Heart left ventricle (tissue), 13 donors: ENCODE results near the gene GCC1.

ENCODE experiments used
- CTCF ChIP-seq, 12 donors: fragments of 200-600 bp; sonication (generic) in 4 of 12; IDR thresholded peaks; one replicate each; pipeline versions ENCODE4 v1.5.0 to v1.8.0; 2018 to 2022; ENCODE audit warnings: antibody characterized with exemption in 12 of 12, mild to moderate bottlenecking in 5 of 12
- POLR2A ChIP-seq, 2 donors: fragments of 450-650 bp; IDR thresholded peaks; one replicate each; pipeline ENCODE4 v1.6.1; 2017; ENCODE audit warnings: antibody characterized with exemption in 2 of 2, mild to moderate bottlenecking in 2 of 2, moderate library complexity in 2 of 2
- donor health status: ischemic (EF 13 %, LVEDD 7.1; RV severe dilation, severe dysfunction).
- donor health status: DM: no; HTN: yes; CAD: no.
- donor health status: DM: no; HTN: no; CAD: no.
- donor health status: ischemic (EF 25% LVEDD 6.9; RV normal size, moderate dysfunction).
- donor health status: ischemic (EF 25% LVEDD 5.7; RV mildly dilated, moderate dysfunction).
- donor health status: ischemic (EF 35%, LVEDD 5.7; RV mildly dilated, moderate dysfunction).
- donor health status: nonischemic (EF 11% LVEDD 7.7; RV severe dilation, severe dysfunction).
- donor health status: DM: yes; HTN: yes; CAD: no.
- donor health status: PGD.
- donor health status: ischemic (EF 29% LVEDD 5.4; RV normal size, mild dysfunction).
- donor health status: nonischemic (EF 23%, LVEDD 6.1; RV moderate dilation, normal function).

- TF ChIP-seq CTCF (IDR thresholded peaks at IDR 0.05) (no peak), POLR2A (IDR thresholded peaks at IDR 0.05) (no peak)
These were observed 35.1 kb downstream of the GCC1 start for GRCh38 chr7:127550247-127550646.
